HG02623 (cell line): Measurements from ENCODE around the gene AQP3.
"Not testable (repeated sequence)": the region's sequence is repeated elsewhere in the genome, so short reads cannot be mapped to it uniquely, and the experiment has no call there.

Source experiments
- ATAC-seq: cut with Tn5 transposase; IDR thresholded peaks from one replicate; pipeline ENCODE4 v1.9.1; 2021; ENCODE audit warnings: moderate library complexity; ENCODE audit not compliant: unreplicated experiment

AQP3 gene

DNA sequence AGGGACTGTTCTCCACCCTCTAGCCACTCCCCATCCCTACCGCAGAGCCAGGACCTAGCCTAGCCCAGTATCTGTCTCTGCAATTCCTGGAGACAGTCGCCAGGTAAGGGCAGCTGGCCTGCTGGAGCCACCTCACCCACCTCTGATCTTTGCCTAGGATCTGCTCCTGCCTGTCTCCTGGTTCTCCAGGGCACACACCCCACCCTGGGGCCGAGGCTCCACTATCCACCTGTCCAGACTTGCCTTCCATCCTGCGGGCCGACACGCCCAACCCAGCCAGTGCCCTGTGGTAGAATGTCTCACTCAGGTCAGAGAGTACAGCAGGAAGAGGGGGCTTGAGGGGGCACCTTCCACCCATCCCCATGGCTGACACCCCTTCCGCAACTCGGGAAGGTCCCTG is 29.3 kb downstream of the AQP3 start:
- ATAC-seq, result no peak

DNA sequence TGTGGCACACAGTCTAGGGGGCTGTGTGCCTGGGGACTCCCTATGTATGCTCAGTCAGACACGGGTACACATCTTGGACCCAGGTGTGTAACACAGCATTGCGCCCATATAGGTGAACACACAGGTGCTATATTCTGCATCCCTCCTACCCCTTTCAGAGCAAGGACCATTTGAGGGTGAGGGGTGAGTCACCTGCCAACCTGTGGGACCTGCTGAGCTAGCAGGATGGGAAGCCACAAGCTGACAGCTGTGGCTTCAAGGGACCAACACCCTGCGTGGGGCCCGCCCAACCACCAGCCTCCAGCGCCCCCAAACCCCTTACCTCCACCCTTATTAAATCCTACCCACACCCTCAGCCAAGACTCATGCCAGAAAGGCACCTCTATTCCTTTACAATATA is 30.4 kb downstream of the AQP3 start:
- ATAC-seq, result no peak

- no peak for ATAC-seq
Measured at GRCh38 chr9:33415501-33416038, 31.8 kb downstream of the AQP3 start.

GRCh38 chr9:33414889-33415500 is 32.4 kb downstream of the AQP3 start:
- ATAC-seq, result no peak

DNA sequence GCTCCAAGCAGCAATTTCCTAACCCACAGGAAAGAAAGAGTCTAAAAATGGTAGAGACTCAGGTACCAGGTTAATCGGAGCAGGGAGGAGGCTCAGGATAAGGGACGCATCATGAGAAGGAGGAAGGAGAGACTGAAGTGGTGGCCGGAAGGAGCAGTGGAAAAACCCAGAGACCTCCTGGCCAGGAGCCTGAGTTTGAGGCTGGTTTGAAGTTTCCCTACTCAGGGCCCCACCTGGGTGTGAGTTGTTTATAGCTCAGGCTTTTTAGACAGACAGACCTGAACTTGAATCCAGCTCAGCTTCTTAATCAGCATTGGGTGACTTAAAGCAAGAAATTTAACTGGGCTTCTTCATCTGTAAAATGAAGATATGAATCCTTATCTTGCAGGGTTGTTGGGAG is 33.1 kb downstream of the AQP3 start:
- ATAC-seq, result no peak

DNA sequence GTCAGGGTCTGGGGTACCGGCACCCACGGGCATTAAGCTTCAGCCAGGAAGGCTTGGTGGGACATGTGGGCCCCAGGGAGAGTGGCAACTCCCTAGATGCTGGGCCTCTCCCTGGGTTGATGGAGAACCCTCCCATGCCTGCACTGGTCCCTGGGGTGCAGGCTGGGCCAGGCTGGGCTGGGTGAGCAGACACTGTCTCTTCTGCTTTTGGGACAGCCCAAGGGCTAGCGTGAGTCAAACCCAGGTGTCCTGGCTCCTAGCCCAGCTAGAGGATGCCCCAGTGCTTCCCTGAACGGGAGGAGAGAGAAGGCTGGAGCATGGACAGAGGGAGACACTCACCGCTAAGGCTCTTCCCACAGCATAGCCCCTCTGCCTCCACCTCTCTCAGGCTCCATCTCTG is 39.3 kb downstream of the AQP3 start:
- ATAC-seq, result no peak

GRCh38 chr9:33407061-33407460 is 40.3 kb downstream of the AQP3 start:
- ATAC-seq, result no peak

DNA sequence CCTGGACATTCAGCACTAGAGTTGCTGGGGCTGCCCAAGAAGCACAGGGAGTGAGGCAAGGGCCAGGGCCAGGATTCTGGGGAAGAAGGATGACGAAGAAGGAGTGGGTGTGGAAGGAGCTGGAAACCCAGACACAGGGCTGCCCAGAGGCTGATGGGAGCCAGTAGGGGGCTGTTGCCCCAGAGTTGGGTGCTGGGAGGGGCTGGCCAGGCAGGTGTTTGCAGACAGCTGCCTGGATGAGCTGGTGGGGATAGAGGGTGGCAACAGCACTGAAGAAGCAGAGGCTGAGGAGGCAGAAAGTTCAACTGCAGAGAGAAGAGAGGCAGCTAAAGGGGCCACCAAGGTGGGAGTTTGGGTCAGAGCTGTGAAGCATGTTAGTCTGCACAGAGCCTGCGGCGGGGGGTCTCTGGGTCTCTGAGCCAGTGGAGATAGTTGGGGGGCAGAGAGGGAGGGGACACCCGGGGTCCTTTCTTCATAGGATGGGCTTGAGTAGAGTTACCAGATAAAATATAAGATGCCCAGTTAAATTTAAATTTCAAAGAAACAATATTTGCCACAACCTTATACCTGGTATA is 42.5 kb downstream of the AQP3 start:
- ATAC-seq, result no peak

- no peak for ATAC-seq
Measured at GRCh38 chr9:33403941-33404787, 43.2 kb downstream of the AQP3 start.

GRCh38 chr9:33402371-33402770 is 45.0 kb downstream of the AQP3 start, which contains the start of gene AQP7:
AQP7 (minus strand) TSS chr9:33402568; CDS start chr9:33401262, 1,306 bp downstream.
- not testable (repeated sequence) for ATAC-seq

DNA sequence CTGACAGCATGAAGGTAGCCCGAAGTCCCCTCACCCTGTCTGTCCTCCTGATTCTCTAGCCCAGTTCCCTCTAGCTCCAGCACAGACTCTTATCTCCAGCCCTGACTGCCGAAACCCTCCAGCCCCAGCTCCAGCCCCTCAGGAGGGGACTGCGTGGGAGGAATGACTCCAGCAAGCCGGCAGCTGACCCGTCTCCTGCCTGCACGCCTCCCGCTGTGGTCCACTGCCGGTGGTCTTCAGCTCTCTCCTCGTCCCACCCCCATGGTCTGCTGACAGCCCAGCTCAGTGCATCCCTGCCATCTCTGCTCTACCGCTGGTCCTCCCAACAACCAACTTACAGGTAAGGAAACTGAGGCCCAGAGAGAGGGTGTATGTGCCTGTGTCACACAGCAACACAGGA is 45.6 kb downstream of the AQP3 start:
- not testable (repeated sequence) for ATAC-seq

GRCh38 chr9:33399047-33399446 is 48.3 kb downstream of the AQP3 start:
- not testable (repeated sequence) for ATAC-seq

- ATAC-seq, result not testable (repeated sequence)
Measured at GRCh38 chr9:33397801-33398200, 49.6 kb downstream of the AQP3 start.

DNA sequence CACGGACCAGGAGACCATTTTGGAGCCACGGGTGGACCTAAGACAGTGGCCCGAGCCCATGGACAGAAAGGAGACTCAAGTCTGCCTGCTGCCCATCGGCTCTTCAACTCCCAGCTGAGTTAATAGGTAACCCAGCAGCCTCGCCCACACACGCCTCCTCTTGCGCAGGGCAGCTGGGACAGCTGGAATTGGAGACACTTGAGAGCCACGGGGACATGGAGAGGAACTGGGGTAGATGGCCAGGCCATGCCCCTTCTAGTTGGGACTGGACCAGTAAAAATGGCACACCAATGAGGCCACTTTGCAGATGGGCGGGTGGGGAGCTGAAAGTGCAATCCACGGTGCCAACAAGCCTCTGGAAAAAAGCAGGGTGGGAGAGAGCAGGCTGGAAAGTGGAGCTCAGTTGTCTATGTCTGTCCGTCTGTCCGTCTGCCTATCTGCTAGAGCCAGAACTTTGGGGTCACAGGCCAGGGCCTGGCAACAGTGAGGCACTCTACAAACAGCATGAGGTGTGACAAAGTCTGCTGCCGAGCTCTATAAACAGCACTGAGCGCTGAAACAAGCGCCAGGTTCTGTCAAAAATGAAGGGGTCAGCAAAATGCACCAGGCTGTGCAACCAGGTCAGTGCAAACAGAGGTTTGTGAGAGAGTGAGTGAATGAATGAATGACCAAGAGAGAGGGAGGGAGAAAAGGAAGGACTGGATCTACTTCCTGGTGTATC is 52.1 kb downstream of the AQP3 start:
- ATAC-seq, result not testable (repeated sequence)

DNA sequence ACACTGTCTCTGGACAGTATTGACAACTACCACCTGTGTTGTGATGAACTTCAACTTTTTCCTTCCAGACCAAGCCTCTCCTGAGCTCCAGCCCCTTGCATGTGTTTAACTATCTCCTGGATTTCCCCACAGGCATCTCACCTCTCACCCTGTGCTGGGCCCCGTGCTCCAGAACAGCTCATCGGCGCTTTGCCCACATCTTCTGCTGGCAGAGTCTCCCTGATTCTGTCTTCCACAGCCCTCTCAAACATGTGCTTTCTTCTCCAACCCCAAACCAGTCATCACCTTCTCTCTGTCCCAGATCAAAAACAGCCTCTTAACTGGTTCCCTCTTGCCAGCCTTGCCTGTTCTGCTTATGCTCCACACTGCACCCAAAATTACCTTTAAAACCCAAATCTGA is 53.4 kb downstream of the AQP3 start:
- ATAC-seq, result not testable (repeated sequence)

DNA sequence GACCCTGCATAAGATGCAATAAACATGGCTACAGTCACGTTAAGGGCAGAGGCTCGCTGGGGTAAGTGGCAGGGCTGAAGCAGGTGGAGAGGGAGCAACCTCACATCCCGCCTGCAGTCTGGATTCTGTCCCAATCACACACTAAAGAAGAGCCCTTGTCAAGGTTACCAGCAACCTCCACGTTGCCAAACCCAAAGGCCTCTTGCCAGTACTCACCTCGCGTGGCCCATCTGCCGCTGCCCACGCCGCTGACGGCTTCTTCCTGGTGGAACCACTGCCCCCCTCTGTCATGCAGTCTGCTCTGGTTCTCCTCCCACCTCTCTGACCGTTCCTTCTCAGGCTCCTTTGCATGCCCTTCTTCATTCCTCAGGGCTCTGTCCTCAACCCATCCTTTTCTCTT is 53.8 kb downstream of the AQP3 start:
- ATAC-seq, result no peak

DNA sequence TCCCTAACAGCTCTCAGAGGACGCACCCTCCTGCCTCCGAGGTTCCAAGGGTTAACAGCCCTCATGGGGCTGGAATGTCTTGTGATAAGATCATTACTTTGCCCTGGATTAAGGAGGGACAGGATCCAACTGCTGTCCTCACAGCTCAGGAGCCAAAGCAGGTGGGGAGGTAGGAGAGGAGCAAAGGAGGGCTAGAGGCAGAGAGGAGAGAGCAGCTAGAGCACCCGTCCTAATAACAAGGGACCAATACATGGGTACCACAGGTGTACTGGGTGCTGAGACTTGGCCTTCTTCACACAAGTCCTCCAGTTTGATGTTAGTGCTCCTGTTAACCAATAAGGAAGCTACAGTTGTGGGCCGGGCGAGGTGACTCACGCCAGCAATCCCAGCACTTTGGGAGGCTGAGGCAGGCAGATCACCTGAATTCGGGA is 54.8 kb downstream of the AQP3 start:
- ATAC-seq, result not testable (repeated sequence)
